HG02970 (cell line): Measurements from ENCODE around the gene POMC.
"Not testable (repeated sequence)": the region's sequence is repeated elsewhere in the genome, so short reads cannot be mapped to it uniquely, and the experiment has no call there.

Experiments
- ATAC-seq: cut with Tn5 transposase; IDR thresholded peaks from one replicate; pipeline ENCODE4 v1.9.1; 2021; ENCODE audit warnings: mild to moderate bottlenecking, moderate library complexity, moderate number of reproducible peaks; ENCODE audit not compliant: unreplicated experiment, low FRiP score

POMC gene

GRCh38 chr2:25177211-25177611, 8.8 kb upstream of the POMC start:
- no peak for ATAC-seq

GRCh38 chr2:25176541-25177181, 8.3 kb upstream of the POMC start:
- ATAC-seq: no peak

GRCh38 chr2:25176138-25176537, 7.8 kb upstream of the POMC start:
- no peak for ATAC-seq

- ATAC-seq: no peak
These were observed 5.9 kb upstream of the POMC start for GRCh38 chr2:25174192-25174861.

- no peak for ATAC-seq
These were observed 5.3 kb upstream of the POMC start for GRCh38 chr2:25173719-25174118.

GRCh38 chr2:25170888-25171287, 2.5 kb upstream of the POMC start:
- no peak for ATAC-seq

GRCh38 chr2:25169073-25169470, 692 bp upstream of the POMC start:
- no peak for ATAC-seq

GRCh38 chr2:25165992-25166875, 2.1 kb downstream of the POMC start:
- ATAC-seq: peak; percentile 48

GRCh38 chr2:25164561-25164960, 3.8 kb downstream of the POMC start:
- ATAC-seq: no peak

- ATAC-seq: not testable (repeated sequence)
These were observed 6.3 kb downstream of the POMC start for GRCh38 chr2:25162061-25162460.

GRCh38 chr2:25161055-25161781, 7.2 kb downstream of the POMC start:
- ATAC-seq: no peak

- ATAC-seq: no peak
These were observed 8.0 kb downstream of the POMC start for GRCh38 chr2:25160376-25160775.

GRCh38 chr2:25159949-25160348, 8.4 kb downstream of the POMC start:
- ATAC-seq: no peak

GRCh38 chr2:25158096-25158852, 10.1 kb downstream of the POMC start:
- no peak for ATAC-seq

- ATAC-seq: no peak
These were observed 13.0 kb downstream of the POMC start for GRCh38 chr2:25155401-25155800.

- ATAC-seq: no peak
These were observed 16.7 kb downstream of the POMC start for GRCh38 chr2:25151718-25152117.

- not testable (repeated sequence) for ATAC-seq
These were observed 17.4 kb downstream of the POMC start for GRCh38 chr2:25150993-25151392.

- ATAC-seq: no peak
These were observed 18.7 kb downstream of the POMC start for GRCh38 chr2:25149646-25150045.

- ATAC-seq: no peak
These were observed 21.5 kb downstream of the POMC start for GRCh38 chr2:25146896-25147295.

GRCh38 chr2:25145803-25146202, 22.6 kb downstream of the POMC start:
- no peak for ATAC-seq
